ENCODE results near the gene FKBP1C. TPM values are rescaled to one million over a fixed set of nuclear protein-coding genes. Genes with fewer than 3 reads are reported as not detected.
A peak's percentile ranks its signal among the peaks of the same experiment; 100 is the strongest.

The FKBP1C gene
- total RNA-seq, 1 donor from 2014 or later: 1.2 TPM

- Mint-ChIP-seq H3K27ac (ENCODE audit: unreplicated experiment) (no peak overlapping the region), H3K36me3 (ENCODE audit: unreplicated experiment) (no peaks in the 10 kb centered on the region), H3K4me1 (ENCODE audit: unreplicated experiment) (peaks cover 2% of the 10 kb centered on the region), H3K27me3 (ENCODE audit: unreplicated experiment) (no peaks in the 10 kb centered on the region), H3K4me3 (ENCODE audit: unreplicated experiment) (no peak overlapping the region), H3K9me3 (ENCODE audit: unreplicated experiment) (no peaks in the 10 kb centered on the region)
- no peak for DNase-seq (ENCODE audit: extremely low spot score, unreplicated experiment)
- TF ChIP-seq CTCF (IDR thresholded peaks at IDR 0.05): peak; percentile 18
Measured at GRCh38 chr6:63245909-63246308, 34.6 kb downstream of the FKBP1C start.

GRCh38 chr6:63246581-63246980, 35.3 kb downstream of the FKBP1C start:
- no peak overlapping the region for H3K27ac Mint-ChIP-seq (ENCODE audit: unreplicated experiment)
- no peaks in the 10 kb centered on the region for H3K27me3 Mint-ChIP-seq (ENCODE audit: unreplicated experiment)
- peaks cover 2% of the 10 kb centered on the region for H3K4me1 Mint-ChIP-seq (ENCODE audit: unreplicated experiment)
- H3K4me3 Mint-ChIP-seq (ENCODE audit: unreplicated experiment): no peak overlapping the region
- TF ChIP-seq CTCF (IDR thresholded peaks at IDR 0.05): no peak
- DNase-seq (ENCODE audit: extremely low spot score, unreplicated experiment): no peak
- no peaks in the 10 kb centered on the region for H3K9me3 Mint-ChIP-seq (ENCODE audit: unreplicated experiment)
- H3K36me3 Mint-ChIP-seq (ENCODE audit: unreplicated experiment): no peaks in the 10 kb centered on the region

- no peak for TF ChIP-seq CTCF (IDR thresholded peaks at IDR 0.05)
- no peaks in the 10 kb centered on the region for H3K27me3 Mint-ChIP-seq (ENCODE audit: unreplicated experiment)
- no peak for DNase-seq (ENCODE audit: extremely low spot score, unreplicated experiment)
- H3K27ac Mint-ChIP-seq (ENCODE audit: unreplicated experiment): no peak overlapping the region
- H3K4me3 Mint-ChIP-seq (ENCODE audit: unreplicated experiment): no peak overlapping the region
- H3K9me3 Mint-ChIP-seq (ENCODE audit: unreplicated experiment): no peaks in the 10 kb centered on the region
- no peaks in the 10 kb centered on the region for H3K36me3 Mint-ChIP-seq (ENCODE audit: unreplicated experiment)
- peaks cover 2% of the 10 kb centered on the region for H3K4me1 Mint-ChIP-seq (ENCODE audit: unreplicated experiment)
Measured at GRCh38 chr6:63249875-63250482, 38.7 kb downstream of the FKBP1C start.

- Mint-ChIP-seq H3K4me1 (ENCODE audit: unreplicated experiment) (no peaks in the 10 kb centered on the region), H3K36me3 (ENCODE audit: unreplicated experiment) (no peaks in the 10 kb centered on the region), H3K27ac (ENCODE audit: unreplicated experiment) (no peak overlapping the region)
Measured at GRCh38 chr6:63259153-63259552, 47.9 kb downstream of the FKBP1C start.

GRCh38 chr6:63261820-63262219, 50.6 kb downstream of the FKBP1C start:
- H3K36me3 Mint-ChIP-seq (ENCODE audit: unreplicated experiment): no peaks in the 10 kb centered on the region
- no peak for TF ChIP-seq CTCF (IDR thresholded peaks at IDR 0.05)
- no peak overlapping the region for H3K27ac Mint-ChIP-seq (ENCODE audit: unreplicated experiment)
- no peaks in the 10 kb centered on the region for H3K9me3 Mint-ChIP-seq (ENCODE audit: unreplicated experiment)
- no peaks in the 10 kb centered on the region for H3K4me1 Mint-ChIP-seq (ENCODE audit: unreplicated experiment)
- DNase-seq (ENCODE audit: extremely low spot score, unreplicated experiment): no peak
- H3K4me3 Mint-ChIP-seq (ENCODE audit: unreplicated experiment): no peak overlapping the region
- no peaks in the 10 kb centered on the region for H3K27me3 Mint-ChIP-seq (ENCODE audit: unreplicated experiment)

More at GRCh38 chr6:63259153-63259552, 47.9 kb downstream of the FKBP1C start:
- Mint-ChIP-seq H3K4me3 (ENCODE audit: unreplicated experiment) (no peak overlapping the region), H3K9me3 (ENCODE audit: unreplicated experiment) (no peaks in the 10 kb centered on the region), H3K27me3 (ENCODE audit: unreplicated experiment) (no peaks in the 10 kb centered on the region)
- no peak for TF ChIP-seq CTCF (IDR thresholded peaks at IDR 0.05)
- no peak for DNase-seq (ENCODE audit: extremely low spot score, unreplicated experiment)

Other genes starting within 250 kb of the FKBP1C start
- gene LGSN, start 108.5 kb downstream of the FKBP1C start, total RNA-seq: 0.29 TPM in 1 of 2 replicates, not detected in the other